HG03039 (cell line): ENCODE measurements around the gene TPM1.

Experiments used
- ATAC-seq: cut with Tn5 transposase; IDR thresholded peaks from one replicate; pipeline ENCODE4 v1.9.1; 2021; ENCODE audit warnings: mild to moderate bottlenecking, moderate library complexity; ENCODE audit not compliant: unreplicated experiment

The TPM1 gene

DNA sequence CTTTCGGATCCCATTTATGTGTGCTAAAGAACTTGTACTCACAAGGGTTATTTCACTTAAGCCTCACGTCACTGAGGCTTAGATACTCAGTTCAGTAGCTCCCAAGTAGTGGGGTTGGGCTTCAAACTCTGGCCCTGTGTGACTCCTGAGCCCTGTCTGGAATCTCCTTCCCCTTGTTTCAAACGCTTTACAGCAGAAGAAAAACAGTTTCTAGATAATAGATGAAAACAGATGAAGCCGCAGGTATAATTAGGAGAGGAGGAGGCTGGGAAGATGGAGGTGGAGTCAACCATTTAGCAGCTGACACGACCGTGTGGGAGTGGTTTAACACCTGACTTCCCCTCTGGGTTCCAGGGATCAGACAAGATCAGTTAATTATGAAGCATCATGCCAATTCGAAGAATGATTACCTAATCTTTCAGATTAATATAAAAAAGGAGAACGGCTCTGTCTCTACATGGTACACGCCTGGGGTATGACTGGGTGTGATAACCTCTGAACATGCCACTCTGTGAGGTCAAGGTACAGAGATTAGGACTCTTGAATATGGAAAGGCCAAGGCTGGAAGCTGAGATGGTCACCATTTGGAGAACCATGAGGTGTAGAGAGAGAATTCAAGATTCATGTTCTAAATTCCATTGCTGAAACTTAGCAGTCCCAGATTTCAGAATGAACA, 31.1 kb downstream of the TPM1 start:
- no peak for ATAC-seq

DNA sequence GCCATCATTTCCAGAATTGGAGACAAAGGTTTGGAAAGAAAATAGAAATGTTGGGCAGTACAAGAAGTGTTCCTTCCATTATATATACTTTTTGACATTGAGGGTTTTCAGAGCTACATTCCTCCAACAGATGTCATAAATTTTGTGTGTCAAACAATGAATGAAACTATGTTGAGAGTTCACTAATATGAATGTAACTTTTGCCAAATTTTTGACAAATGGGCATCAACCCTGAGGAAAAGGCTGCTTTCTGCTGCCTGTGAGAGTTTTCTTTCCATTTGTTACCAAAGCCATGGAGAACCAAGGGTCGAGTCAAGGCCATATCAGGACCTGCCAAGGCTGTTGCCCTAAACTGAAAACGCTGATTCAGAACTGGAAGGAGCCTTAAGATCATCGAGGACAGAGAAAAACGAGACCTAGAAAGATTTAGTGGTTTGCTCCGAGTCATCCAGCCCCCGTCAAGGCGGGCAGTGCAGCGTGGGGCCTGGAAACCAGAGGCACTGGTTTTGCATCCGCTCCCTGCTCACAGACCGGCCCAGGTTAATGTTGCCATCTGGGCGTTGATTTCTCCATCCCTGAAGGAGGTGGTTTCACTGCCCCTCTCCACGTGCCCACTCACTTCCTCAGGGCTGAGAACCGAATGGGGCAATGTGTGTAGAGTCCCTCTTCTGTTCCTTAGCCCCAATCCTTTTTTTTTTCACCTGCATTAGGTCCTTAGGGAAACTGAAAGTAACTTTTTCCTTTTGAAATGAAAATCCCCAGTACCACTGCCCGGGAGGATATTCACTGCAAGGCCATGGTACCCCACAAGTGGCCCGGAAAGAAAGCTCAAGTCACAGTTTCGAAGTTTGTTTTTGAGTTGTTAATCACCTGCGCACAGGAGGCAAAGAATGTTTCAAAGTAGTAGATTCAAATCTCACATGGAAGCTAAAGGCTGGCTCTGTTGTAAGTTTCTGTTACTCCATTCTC, 32.8 kb downstream of the TPM1 start:
- no peak for ATAC-seq

DNA sequence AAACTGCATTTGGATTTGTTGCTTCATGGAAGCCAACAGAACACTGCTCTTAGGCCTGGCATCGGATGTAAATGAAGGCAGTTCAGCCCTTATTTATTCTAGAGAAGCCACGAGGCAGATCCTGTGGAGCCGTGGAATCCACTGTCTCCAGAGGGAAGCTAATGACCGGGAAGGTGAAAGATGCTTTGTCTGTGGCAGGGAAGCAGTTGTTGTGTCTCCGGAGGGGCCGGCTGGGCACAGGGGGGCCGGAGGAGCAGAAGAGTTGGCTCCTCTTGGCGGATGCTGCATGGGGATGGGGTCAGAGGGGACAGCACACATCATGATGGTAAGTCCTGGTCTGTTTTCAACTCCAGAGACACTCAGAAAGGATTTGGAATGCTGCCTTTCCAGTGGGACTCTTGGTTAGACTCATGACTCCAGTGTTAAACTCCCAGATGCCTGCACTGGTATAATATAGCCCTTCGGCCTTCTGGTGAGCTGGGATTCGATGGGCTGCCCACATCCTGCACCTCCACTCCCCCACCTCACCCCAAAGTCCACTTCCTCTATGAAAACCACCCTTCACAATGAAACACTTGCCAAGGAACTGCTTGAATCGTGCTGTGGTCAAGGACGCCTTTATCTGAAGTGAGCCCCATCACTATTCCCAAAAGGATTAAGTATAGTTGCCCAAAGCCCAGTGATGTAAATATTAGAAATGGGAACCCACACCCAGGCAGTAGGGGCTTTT, 33.6 kb downstream of the TPM1 start:
- ATAC-seq, result no peak

DNA sequence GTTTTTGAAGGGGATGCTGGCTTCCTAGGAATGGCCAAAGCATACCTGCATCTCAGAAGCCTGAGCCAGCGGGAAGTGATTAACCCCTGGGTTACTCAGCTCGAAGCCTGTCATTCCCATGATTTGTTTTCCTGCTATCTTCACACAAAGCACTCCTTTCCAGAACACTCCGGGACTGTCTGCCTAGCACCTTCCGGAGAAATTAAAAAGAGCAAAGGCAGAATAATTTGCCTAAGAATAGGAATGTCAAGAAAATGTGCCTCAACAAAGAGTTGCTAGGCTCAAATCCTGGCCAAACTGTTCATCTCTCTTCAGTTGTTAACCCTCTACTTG, 34.1 kb downstream of the TPM1 start:
- ATAC-seq, result no peak

DNA sequence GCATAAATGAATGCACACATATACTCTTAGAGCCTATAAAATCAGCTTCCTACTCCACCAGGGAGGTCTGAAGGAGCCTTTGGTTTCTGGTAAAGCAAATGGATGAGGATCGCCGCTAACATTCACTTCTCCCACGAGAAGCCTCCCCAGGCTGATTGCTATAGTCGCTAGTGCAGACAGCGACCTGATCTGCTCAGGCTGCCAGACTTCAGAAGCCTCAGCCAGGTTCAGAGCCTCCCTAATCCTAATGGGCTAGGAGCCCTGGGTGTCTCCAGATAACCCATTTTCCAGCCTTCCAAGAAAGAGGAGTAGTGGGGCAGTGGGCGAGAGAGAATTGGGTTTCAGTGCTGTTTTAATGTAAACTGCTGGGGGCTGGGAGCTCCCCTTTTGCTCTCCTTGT, 35.4 kb downstream of the TPM1 start:
- ATAC-seq, result no peak

DNA sequence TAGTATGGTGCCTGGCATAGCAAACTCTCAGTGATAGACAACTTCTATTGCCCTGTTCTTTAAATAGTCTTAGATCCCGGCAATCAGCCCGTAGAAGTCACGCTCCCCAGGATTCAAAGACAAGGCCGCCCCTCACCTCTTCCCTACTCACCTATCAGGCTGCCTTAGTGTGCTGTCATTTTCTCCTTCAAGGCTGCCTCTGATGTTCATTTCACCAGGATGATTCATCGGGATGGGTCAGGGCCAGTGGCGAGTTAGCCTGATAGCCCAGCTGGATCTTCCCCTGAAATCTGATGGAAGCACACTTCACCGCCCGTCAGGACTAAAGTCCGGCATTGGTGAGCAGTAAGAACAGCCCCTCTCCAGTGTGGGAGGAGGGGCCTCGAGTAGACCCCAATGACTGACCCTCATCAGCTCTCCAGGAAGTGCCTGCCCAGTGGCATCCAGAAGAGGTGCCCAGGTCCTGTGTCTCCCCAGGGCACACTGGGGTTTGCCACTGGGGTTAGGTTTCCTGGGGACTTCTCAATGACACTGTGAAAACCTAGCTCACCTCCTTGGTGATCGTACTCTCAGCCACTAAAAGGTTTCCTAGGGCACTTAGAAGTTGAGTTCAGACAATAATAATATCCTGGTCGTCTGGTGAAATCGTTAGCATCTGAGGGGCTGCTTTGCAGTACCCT, 37.5 kb downstream of the TPM1 start:
- no peak for ATAC-seq

DNA sequence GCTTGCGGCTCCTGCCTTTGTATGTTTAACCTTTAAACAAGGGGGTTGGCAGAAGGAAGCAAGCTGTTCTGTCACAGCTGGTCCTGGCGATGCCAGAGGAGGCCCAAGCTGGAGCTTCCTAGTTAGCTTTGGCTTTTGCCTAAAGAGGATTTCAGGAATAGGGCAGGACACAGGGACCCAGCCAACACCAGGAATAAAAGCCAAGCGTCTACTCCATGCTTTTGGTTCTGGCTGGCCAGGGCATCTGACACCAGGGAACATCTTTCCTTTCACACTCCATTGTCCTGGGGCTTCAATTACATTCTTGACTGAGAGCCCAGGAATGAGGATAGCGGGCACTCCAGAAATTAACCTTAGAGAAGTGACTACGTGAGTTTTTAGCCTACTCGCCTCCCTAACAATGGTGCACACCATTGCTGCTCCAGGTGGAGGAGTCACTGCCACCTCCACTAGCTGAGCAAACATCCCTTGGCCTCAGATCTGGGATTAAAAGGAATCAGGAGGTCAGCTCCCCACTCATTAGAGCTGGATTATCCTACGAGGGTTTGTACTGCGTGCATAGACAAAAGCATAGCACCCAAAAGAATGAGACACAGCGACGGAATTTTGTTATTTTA, 38.2 kb downstream of the TPM1 start:
- no peak for ATAC-seq

DNA sequence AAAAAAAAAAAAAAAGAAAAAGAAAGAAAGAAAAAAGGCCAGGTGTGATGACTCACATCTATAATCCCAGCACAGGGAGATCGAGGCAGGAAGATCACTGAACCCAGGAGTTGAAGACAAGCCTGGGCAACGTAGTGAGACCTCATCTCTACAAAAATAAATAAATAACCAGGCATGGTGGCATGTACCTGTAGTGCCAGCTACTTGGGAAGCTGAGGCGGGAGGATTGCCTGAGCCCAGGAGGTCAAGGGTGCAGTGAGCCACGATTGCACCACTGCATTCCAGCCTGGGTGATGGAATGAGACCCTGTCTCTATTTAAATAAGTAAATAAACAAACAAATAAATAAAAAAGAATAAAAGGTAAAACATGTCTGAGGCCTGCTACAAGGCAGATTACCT, 39.8 kb downstream of the TPM1 start:
- no peak for ATAC-seq

DNA sequence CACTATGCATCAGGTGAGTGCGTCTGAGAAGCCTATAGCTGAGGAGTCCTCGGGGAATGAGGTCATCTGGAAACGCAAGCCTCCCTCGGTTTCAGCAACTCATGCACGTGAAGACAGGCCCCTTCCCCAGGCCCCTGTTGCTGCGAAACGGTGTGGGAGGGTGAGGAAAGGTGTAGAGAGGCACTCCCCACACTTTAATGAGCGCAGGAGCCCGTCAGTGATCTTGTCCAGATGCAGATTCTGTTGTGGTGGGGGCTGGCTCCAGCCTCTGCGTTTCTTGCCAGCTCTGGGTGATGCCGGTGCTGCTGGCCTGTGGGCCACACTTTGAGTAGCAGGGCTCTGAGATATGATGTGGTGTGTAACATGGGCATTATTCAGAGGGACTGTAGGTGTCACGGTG, 40.5 kb downstream of the TPM1 start:
- no peak for ATAC-seq

DNA sequence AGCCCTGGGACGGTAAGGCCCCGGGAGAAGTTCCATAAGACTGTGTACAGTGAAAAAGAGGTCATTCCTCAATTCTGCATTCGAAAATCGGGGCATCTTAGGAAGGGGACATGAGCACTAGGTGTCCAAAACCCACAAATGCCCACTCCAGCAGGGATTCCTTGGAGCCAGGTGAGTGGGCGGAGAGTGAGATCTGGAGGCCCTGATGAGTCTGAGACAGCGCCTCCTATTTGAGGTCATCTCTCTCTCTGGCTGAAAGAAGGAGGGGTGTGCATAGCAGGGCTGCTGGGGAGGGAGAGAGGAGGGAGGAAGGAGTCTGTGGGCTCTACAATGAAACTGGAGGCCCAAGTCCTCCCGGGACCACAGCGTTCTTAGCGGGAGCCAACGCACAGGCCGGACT, 41.0 kb downstream of the TPM1 start:
- ATAC-seq, result no peak

DNA sequence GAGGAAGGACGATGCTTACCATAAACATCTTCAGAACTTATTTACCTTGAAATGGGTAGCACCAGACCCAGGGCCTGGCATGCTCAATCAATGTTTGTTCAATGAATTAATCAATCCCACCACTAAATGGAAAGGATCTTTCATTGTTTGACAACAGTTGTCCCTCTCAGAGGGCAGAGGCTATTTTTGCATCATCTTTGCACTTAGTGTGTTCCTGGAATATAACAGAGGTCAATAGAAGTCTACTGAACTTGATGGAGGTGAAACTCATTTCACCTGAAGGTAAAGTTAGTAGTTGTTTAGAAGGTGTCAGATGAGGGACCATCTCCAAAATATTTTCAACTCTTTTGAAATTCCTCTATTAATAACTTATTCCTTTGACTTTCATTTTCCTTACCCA, 42.3 kb downstream of the TPM1 start:
- ATAC-seq, result no peak

DNA sequence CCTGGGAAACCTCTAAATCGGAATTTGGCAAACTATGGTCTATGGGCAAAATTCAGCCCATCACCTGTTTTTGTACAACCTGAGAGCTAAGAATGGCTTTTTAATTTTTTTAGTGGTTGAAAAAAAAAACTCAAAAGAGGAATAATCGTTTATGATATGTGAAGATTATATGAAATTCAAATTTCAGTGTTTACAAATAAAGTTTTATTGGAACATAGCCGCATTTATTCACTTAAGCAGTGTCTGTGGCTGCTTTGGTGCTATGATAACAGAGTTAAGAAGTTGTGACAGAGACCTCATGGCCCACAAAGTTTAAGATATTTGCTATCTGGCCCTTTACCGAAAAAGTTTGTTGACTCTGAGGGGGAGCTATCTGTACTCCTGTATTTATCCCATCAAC, 42.7 kb downstream of the TPM1 start:
- ATAC-seq, result no peak

DNA sequence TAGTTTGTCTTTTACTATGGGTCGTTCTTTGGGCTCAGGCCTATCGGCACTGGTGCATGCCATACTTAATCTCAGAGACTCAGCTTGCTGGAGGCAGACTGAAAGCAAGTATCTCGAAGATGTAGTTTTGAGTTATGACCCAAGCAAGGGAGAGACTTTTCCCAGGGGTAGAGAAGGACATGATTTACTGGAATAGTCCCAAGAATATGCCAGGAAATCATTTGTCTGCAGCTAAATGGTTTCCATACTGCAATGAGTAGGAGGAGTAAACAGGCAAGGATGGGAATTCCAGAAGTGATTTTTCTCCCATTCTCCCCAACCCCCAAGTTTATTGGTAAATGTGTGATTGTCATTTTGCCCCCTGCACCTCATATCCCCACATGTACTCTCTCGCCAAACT, 43.7 kb downstream of the TPM1 start:
- ATAC-seq, result no peak

DNA sequence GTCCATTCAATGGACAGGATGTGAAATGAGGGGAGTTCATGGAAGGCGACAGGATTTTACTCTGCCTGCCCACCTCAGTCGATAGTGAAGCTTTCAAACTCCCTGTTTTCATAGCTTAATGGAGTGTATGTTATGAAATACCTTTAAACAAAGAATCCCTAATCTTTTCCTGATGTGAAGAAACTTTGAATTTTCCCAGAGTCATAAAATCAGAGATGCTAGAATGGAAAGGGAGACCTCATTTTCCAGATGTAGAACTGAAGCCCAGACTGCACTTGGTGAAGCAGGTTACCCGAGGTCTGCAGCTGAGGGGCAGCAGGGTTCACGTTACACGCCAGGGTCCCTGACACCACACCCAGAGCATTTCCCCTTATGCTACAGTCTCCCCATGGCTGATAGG, 44.4 kb downstream of the TPM1 start:
- no peak for ATAC-seq

DNA sequence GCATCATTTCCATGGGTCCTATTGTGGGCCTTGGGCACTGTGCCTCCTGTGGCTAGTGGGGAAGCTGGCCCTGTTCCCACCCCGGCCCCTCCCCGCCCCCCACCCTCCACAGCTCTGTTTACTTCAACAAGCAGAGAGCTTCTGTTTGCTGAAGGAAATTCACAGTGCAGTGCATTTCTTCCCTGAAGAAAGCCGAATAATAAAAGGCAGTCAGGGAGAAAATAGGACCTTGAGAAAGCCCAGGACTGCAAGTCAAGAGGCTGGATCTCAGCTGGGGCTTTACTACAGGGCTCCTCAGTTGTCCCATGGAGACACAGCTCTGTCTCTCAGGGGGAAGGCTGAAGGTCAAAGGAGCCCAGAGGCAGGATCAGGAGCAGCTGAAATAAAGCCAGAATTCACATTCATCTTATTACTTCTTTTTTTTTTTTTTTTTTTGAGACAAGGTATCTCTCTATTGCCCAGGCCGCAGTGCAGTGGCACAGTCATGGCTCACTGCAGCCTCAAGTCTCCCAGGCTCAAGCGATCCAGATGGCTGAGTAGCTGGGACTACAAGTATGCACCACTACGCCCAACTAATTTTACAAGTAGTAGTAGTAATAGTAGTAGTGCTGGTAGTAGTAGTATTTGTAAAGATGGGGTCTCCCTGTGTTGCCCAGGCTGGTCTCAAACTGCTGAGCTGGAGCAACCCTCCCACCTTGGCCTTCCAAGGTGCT, 46.1 kb downstream of the TPM1 start:
- no peak for ATAC-seq

DNA sequence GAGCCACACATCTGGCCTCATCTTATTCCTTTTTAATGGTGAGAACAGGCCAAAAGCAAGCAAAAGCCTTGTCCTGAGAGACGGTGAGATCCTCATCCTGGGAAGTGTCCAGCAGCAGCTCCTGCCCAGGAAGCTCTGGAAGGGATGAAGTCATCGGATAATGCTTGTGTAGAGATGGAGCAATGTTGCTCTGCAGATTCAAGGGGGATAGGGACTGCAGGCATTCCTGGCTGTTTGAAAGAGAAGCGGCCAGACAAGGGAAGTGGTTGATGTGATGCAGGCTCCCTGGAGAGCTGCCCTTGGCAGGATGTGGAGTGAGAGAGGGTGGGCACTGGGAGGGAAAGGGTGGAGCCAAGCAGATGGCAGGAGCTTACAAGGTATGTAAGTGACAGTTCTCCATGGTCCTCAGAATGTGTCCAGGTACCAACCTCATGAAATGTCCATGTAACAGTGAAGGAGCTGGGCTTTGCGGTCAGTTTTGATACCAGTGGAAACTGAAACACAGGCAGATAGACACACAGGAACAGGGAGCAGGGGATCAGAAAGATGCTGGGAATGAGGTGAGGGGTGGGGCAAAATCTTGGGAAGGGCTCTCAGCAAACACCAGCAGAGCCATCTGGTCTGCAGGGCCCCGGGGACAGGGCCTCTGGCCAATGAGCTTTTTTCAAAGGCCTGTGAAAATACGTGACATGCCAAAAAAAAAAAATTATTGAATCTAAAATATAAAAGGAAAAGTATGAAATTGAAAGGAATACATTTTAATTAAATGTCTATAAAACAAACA, 46.9 kb downstream of the TPM1 start:
- ATAC-seq, result no peak

DNA sequence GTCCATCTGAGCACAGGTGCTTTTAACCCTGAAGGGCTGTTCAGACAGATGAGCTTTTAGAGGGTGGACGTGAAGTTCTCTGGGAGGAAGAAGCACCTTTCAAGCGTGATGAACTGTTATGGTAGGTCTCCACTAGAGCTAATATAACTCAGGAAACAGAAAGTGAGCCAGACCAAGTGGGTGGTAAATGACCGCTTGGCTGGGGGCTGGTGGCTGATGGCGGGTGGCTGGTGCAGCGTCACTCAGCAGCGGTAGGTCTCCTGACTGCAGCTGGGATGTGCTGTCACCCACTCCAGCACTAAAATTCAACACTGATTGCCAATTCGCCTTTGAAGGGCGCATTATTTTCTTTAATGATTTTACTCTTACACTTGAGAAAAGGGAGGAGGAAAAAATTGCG, 47.9 kb downstream of the TPM1 start:
- ATAC-seq, result no peak

DNA sequence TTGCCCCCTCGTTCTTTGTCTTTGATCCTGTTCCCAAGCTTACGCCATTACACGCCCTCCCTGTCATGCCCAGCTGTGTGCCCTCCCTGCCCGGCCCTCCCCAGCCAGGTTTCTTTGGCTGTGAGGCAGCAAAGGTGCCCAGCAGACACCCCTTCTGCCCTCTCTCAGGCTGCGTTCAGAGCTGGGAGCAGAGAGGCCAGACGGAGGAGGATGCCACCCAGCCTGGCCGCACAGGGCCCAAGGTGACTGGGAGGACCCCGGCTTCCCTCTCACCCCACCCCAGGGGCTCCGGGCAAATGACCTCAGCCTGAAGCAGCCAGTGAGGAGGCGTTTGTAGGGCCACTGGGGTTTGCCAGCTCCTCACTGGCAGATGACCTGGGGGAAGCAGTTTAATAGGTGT, 48.3 kb downstream of the TPM1 start:
- ATAC-seq, result no peak

DNA sequence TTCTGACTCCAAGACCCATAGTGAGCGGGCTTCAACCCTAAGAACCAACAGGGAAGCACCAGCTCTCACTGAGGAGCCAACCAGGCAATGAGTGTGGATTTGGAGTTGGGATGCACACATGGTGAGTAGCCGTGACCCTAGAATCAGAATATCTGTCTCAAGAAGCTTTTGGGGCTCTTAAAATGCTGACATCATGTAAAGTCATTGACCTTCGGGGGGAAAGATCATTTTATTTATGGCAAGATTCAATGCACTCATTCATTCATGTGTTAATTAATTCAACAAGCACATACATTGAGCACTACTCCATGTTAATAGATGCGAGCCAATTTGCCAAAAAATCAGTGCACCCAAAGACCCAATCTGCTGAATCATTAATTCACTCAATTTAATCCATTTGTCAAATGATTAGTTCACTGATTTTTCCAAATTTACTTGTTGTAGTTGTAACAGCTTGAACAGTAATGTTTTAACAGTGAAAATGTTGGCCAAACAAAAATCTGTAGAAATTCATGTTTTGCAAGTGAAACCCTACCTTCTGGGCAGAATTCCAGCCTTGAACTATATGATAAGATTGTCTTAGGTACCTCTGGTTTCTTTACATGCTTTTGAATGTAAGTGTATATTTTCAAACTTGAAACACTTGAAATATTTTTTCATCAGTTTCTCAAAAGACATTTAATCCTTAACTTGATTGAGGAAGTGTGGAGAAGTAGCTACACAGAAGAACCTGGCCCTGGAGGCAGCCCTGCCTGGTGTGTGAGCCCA, 49.3 kb downstream of the TPM1 start:
- no peak for ATAC-seq
